HL-60 (cell line): ENCODE measurements around the gene PRSS22.

ENCODE experiments used
- DNase-seq, 2 experiments: peaks; one replicate each; pipeline ENCODE4 v3.0.0-alpha.2; 2010 to 2020; ENCODE audit warnings: low read depth in 1 of 2, low spot score in 1 of 2
- H3K27ac ChIP-seq: fragments of 250-450 bp; sonication (Bioruptor Pico); replicated peaks from 2 replicates; pipeline ENCODE4 v1.5.1; 2020; ENCODE audit warnings: mild to moderate bottlenecking, moderate library complexity
- H3K27me3 ChIP-seq: fragments of 250-450 bp; sonication (Bioruptor Pico); 2 replicates; pipeline ENCODE4 v1.5.1; 2021; ENCODE audit warnings: mild to moderate bottlenecking, moderate library complexity; ENCODE audit not compliant: insufficient read depth, poor library complexity, severe bottlenecking
- H3K4me3 ChIP-seq: replicated peaks from 2 replicates; pipeline ENCODE4 v1.5.1; 2011; ENCODE audit warnings: mild to moderate bottlenecking, control low read depth, low read length; ENCODE audit not compliant: insufficient read depth
- CTCF ChIP-seq: IDR thresholded peaks from one replicate; pipeline ENCODE4 v1.5.1; 2011; ENCODE audit warnings: low read length, control low read depth, inconsistent platforms; ENCODE audit not compliant: insufficient read depth
- GABPA ChIP-seq: IDR thresholded peaks from 2 replicates; pipeline ENCODE4 v1.6.1; 2012; ENCODE audit warnings: low read depth
- POLR2AphosphoS5 ChIP-seq: IDR thresholded peaks from 2 replicates; pipeline ENCODE4 v1.6.1; 2012; ENCODE audit warnings: low read depth
- SPI1 ChIP-seq: IDR thresholded peaks from 2 replicates; pipeline ENCODE4 v1.6.1; 2012; ENCODE audit warnings: low read depth, mild to moderate bottlenecking, borderline replicate concordance
- TF ChIP-seq, protein P1 (sequence below): IDR thresholded peaks from 2 replicates; pipeline ENCODE4 v1.6.1; 2012; ENCODE audit warnings: low read depth; ENCODE audit not compliant: insufficient replicate concordance

PRSS22 gene

DNA sequence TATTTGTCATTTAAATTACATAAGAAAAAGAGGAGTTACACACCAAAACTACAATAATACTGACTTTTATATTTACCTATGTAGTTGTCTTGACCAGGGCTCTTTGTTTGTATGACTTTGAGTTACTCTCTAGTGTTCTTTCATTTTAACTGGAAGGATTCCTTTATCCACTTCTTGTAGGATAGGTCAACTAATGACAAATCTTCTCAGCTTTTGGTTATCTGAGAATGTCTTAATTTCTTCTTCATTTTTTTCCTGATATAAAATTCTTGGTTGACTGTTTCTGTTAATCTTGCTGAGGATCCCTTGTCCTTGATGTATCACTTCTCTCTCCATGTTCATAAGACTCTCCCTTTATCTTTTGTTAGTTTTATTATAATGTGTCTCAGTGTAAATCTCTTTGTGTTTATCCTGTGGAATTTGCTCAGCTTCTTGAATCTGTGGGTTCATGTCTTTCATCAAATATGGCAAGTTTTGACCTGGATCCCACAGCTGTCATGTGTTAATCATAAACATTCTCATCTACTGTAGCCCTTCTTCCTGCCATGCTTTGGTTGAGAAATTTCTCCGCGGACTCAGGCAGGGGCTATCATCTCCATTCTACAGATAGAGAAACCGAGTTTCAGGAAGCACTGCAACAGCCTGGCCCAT lies 54.3 kb downstream of the PRSS22 start:
- no peak overlapping the region for H3K4me3 ChIP-seq
- DNase-seq = no peak
- no peaks in the 10 kb centered on the region for H3K27me3 ChIP-seq
- H3K27ac ChIP-seq = no peak overlapping the region
- TF ChIP-seq CTCF = no peak
- no peak for TF ChIP-seq GABPA
- TF ChIP-seq SPI1 = no peak
- TF ChIP-seq, protein P1, sequence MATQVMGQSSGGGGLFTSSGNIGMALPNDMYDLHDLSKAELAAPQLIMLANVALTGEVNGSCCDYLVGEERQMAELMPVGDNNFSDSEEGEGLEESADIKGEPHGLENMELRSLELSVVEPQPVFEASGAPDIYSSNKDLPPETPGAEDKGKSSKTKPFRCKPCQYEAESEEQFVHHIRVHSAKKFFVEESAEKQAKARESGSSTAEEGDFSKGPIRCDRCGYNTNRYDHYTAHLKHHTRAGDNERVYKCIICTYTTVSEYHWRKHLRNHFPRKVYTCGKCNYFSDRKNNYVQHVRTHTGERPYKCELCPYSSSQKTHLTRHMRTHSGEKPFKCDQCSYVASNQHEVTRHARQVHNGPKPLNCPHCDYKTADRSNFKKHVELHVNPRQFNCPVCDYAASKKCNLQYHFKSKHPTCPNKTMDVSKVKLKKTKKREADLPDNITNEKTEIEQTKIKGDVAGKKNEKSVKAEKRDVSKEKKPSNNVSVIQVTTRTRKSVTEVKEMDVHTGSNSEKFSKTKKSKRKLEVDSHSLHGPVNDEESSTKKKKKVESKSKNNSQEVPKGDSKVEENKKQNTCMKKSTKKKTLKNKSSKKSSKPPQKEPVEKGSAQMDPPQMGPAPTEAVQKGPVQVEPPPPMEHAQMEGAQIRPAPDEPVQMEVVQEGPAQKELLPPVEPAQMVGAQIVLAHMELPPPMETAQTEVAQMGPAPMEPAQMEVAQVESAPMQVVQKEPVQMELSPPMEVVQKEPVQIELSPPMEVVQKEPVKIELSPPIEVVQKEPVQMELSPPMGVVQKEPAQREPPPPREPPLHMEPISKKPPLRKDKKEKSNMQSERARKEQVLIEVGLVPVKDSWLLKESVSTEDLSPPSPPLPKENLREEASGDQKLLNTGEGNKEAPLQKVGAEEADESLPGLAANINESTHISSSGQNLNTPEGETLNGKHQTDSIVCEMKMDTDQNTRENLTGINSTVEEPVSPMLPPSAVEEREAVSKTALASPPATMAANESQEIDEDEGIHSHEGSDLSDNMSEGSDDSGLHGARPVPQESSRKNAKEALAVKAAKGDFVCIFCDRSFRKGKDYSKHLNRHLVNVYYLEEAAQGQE = no peak
- TF ChIP-seq POLR2AphosphoS5 = no peak
